ENCODE data around the gene ZNFX1. TPM values are rescaled to one million over a fixed set of nuclear protein-coding genes. Genes with fewer than 3 reads are reported as not detected.
A peak's percentile ranks its signal among the peaks of the same experiment; 100 is the strongest.

The ZNFX1 gene
- polyA plus RNA-seq, 1 of the 3 experiments (the other 2 are of a cell fraction), result 3.9 TPM

DNA sequence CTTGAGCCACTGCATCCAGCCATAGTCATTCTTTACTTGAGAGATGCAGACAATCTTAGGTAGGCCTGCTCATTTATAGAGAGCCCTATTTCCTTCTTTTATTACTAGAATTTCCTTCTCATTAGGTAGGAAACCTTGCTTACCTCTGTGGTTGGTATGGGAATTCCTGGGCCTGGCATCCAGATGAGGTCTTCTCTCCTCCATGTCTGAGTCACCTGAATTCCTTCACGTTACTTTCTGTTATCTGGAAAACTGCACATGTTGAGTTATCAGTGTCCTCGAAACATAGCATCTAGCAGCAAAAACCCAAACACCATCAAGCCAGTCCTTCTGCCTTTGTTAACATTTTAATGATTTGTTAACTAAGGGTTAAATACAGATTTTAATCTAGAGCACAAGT, 2.2 kb downstream of the ZNFX1 start:
- Histone ChIP-seq H2AFZ (ENCODE audit: low read depth) (no peak overlapping the region), H3F3A (replicated peaks; ENCODE audit: insufficient read depth) (peaks cover 34% of the 10 kb centered on the region), H3K4me1 (ENCODE audit: control insufficient read depth in 1 of 2, insufficient read depth in 2 of 2, low read depth in 1 of 2, low read length in 1 of 2) (peaks cover 13% of the 10 kb centered on the region in 2 experiments; a peak in 3 of 4 replicates), H3K4me3 (ENCODE audit: low read depth in 2 of 2, low read length in 1 of 2) (no peak overlapping the region; a peak in 2 of 4 replicates), H3K36me3 (replicated peaks in 1 of 2; ENCODE audit: control insufficient read depth in 1 of 2, insufficient read depth in 2 of 2, low read length in 1 of 2) (peaks cover 42 to 68% of the 10 kb centered on the region in 2 experiments), H3K9me2 (no peaks in the 10 kb centered on the region), H3K9ac (peak overlapping the region; percentile 96; the same call in 1 of the 2 replicates), H3K79me2 (ENCODE audit: insufficient read depth) (peaks cover 94% of the 10 kb centered on the region), H3K9me3 (peaks cover 9% of the 10 kb centered on the region; the same call in 1 of the 2 replicates), H3K27me3 (ENCODE audit: insufficient read depth) (no peaks in the 10 kb centered on the region), H3K27ac (ENCODE audit: low read depth in 2 of 2, low read length in 1 of 2) (peak overlapping the region; percentile 95; a peak in 3 of 4 replicates), H4K20me1 (ENCODE audit: insufficient read depth) (peaks cover 28% of the 10 kb centered on the region), H3K4me2 (peak overlapping the region; percentile 89)
- 42% methylated on average over 2 of the region's 2 CpGs for WGBS (ENCODE audit: low lambda C conversion rate)
- CTCF ChIA-PET, result interaction anchor here (1.2 kb wide), 1 partner anchor 30 kb away, joined by 4 read pairs; no protein-coding TSS in a partner anchor
- no peak for DNase-seq
- TF ChIP-seq, protein P1, sequence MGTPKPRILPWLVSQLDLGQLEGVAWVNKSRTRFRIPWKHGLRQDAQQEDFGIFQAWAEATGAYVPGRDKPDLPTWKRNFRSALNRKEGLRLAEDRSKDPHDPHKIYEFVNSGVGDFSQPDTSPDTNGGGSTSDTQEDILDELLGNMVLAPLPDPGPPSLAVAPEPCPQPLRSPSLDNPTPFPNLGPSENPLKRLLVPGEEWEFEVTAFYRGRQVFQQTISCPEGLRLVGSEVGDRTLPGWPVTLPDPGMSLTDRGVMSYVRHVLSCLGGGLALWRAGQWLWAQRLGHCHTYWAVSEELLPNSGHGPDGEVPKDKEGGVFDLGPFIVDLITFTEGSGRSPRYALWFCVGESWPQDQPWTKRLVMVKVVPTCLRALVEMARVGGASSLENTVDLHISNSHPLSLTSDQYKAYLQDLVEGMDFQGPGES (IDR thresholded peaks at IDR 0.05; ENCODE audit: low read depth, low read length), result no peak
- no peak for TF ChIP-seq RFX5 (IDR thresholded peaks at IDR 0.05; ENCODE audit: low read length)
- no peak for TF ChIP-seq GABPA (IDR thresholded peaks at IDR 0.05; ENCODE audit: low read depth)
- peak; percentile 16; the same call in 1 of the 2 replicates for TF ChIP-seq FOSL2 (IDR thresholded peaks at IDR 0.05; ENCODE audit: borderline replicate concordance, low read depth)
- TF ChIP-seq, protein P2, sequence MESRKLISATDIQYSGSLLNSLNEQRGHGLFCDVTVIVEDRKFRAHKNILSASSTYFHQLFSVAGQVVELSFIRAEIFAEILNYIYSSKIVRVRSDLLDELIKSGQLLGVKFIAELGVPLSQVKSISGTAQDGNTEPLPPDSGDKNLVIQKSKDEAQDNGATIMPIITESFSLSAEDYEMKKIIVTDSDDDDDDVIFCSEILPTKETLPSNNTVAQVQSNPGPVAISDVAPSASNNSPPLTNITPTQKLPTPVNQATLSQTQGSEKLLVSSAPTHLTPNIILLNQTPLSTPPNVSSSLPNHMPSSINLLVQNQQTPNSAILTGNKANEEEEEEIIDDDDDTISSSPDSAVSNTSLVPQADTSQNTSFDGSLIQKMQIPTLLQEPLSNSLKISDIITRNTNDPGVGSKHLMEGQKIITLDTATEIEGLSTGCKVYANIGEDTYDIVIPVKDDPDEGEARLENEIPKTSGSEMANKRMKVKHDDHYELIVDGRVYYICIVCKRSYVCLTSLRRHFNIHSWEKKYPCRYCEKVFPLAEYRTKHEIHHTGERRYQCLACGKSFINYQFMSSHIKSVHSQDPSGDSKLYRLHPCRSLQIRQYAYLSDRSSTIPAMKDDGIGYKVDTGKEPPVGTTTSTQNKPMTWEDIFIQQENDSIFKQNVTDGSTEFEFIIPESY (IDR thresholded peaks at IDR 0.05; ENCODE audit: borderline replicate concordance, low read depth), result no peak
- TF ChIP-seq TCF12 (IDR thresholded peaks at IDR 0.05), result peak; percentile 62; the same call in 1 of the 2 replicates
- POLR2A ChIA-PET, result no interaction called here

- H3K36me3 ChIP-seq (replicated peaks in 1 of 2; ENCODE audit: control insufficient read depth in 1 of 2, insufficient read depth in 2 of 2, low read length in 1 of 2), result peaks cover 42 to 68% of the 10 kb centered on the region in 2 experiments
- CTCF ChIA-PET, result interaction anchor here (1.2 kb wide), 1 partner anchor 29 kb away, joined by 4 read pairs; no protein-coding TSS in a partner anchor
These were observed 2.6 kb downstream of the ZNFX1 start for GRCh38 chr20:49275216-49275615.

More at GRCh38 chr20:49275216-49275615, 2.6 kb downstream of the ZNFX1 start:
- peaks cover 28% of the 10 kb centered on the region for H4K20me1 ChIP-seq (ENCODE audit: insufficient read depth)
- POLR2A ChIA-PET, result no interaction called here
- H3K4me3 ChIP-seq (ENCODE audit: low read depth in 2 of 2, low read length in 1 of 2), result no peak overlapping the region
- H3K27me3 ChIP-seq (ENCODE audit: insufficient read depth), result no peaks in the 10 kb centered on the region
- TF ChIP-seq EZH2phosphoT487 (IDR thresholded peaks at IDR 0.05; ENCODE audit: borderline replicate concordance, low read depth) (no peak), CHD2 (IDR thresholded peaks at IDR 0.05; ENCODE audit: low read length, partially characterized antibody) (no peak), NFIC (IDR thresholded peaks at IDR 0.05; ENCODE audit: borderline replicate concordance) (no peak), MEF2A (IDR thresholded peaks at IDR 0.05; ENCODE audit: borderline replicate concordance, low read depth) (no peak), USF2 (IDR thresholded peaks at IDR 0.05; ENCODE audit: borderline replicate concordance, low read depth, low read length) (no peak), MXI1 (IDR thresholded peaks at IDR 0.05; ENCODE audit: low read depth, low read length) (no peak), FOXJ3 (CRISPR knock-in tag; IDR thresholded peaks at IDR 0.05) (no peak)
- peaks cover 12 to 13% of the 10 kb centered on the region in 2 experiments; a peak in 3 of 4 replicates for H3K4me1 ChIP-seq (ENCODE audit: control insufficient read depth in 1 of 2, insufficient read depth in 2 of 2, low read depth in 1 of 2, low read length in 1 of 2)
- H3K9me3 ChIP-seq, result peaks cover 5% of the 10 kb centered on the region; the same call in 1 of the 2 replicates
- peaks cover 94% of the 10 kb centered on the region for H3K79me2 ChIP-seq (ENCODE audit: insufficient read depth)
- H3K9me2 ChIP-seq, result no peaks in the 10 kb centered on the region
- peak overlapping the region in 1 of 2 experiments; percentile 95; a peak in 1 of 4 replicates for H3K27ac ChIP-seq (ENCODE audit: low read depth in 2 of 2, low read length in 1 of 2)
- no peak overlapping the region for H3K9ac ChIP-seq
- H3K4me2 ChIP-seq, result peak overlapping the region; percentile 89; the same call in 1 of the 2 replicates
- DNase-seq, result no peak
- peaks cover 30% of the 10 kb centered on the region for H3F3A ChIP-seq (replicated peaks; ENCODE audit: insufficient read depth)
- 93% methylated on average over 4 of the region's 4 CpGs for WGBS (ENCODE audit: low lambda C conversion rate)
- H2AFZ ChIP-seq (ENCODE audit: low read depth), result no peak overlapping the region
